K562 (cell line): ENCODE measurements around the gene MYB. TPM values are rescaled to one million over a fixed set of nuclear protein-coding genes. Genes with fewer than 3 reads are reported as not detected.

Source experiments
- CGGBP1 ChIP-seq: fragments of 250-450 bp; sonication (Bioruptor Pico); IDR thresholded peaks from 2 replicates; pipeline ENCODE4 v1.9.0; 2021; ENCODE audit warnings: mild to moderate bottlenecking
- CREB3 ChIP-seq: fragments of 450-650 bp; conservative IDR thresholded peaks from 2 replicates; pipeline ENCODE4 v1.6.1; 2016; ENCODE audit warnings: missing genetic modification characterization, low read depth, mild to moderate bottlenecking, missing compliant biosample characterization, moderate library complexity
- CTBP1 ChIP-seq: fragments of 450-650 bp; IDR thresholded peaks from 2 replicates; pipeline ENCODE4 v1.6.1; 2016; ENCODE audit warnings: borderline replicate concordance
- CXXC5 ChIP-seq: fragments of 250-450 bp; sonication (Bioruptor Pico); IDR thresholded peaks from 2 replicates; pipeline ENCODE4 v1.8.0; 2022; ENCODE audit warnings: inconsistent platforms, mild to moderate bottlenecking, moderate library complexity
- DDX20 ChIP-seq: fragments of 450-650 bp; IDR thresholded peaks from 2 replicates; pipeline ENCODE4 v1.6.1; 2016; ENCODE audit warnings: missing genetic modification characterization, low read depth, mild to moderate bottlenecking, missing compliant biosample characterization, moderate library complexity
- ID3 ChIP-seq, 2 experiments: fragments of 250-450 bp in 1 of 2; fragments of 450-650 bp in 1 of 2; sonication (Bioruptor Pico) in 1 of 2; IDR thresholded peaks; 2 replicates each; pipeline versions ENCODE4 v1.6.1 to v1.8.0; 2016 to 2021; ENCODE audit warnings: mild to moderate bottlenecking in 2 of 2, moderate library complexity in 2 of 2, missing compliant biosample characterization in 1 of 2, missing genetic modification characterization in 1 of 2
- KAT2B ChIP-seq: IDR thresholded peaks from one replicate; pipeline ENCODE4 v1.6.1; 2012; ENCODE audit warnings: low read depth, mild to moderate bottlenecking, control low read depth, inconsistent platforms, low read length, moderate library complexity
- NR4A1 ChIP-seq, 2 experiments: fragments of 250-450 bp in 1 of 2; fragments of 450-650 bp in 1 of 2; sonication (Bioruptor Pico) in 1 of 2; IDR thresholded peaks; 2 replicates each; pipeline versions ENCODE4 v1.4.0 to v1.6.1; 2016 to 2020; ENCODE audit warnings: mild to moderate bottlenecking in 2 of 2, missing compliant biosample characterization in 1 of 2, missing genetic modification characterization in 1 of 2, moderate library complexity in 1 of 2
- PBX2 ChIP-seq, 2 experiments: IDR thresholded peaks in 1 of 2; conservative IDR thresholded peaks in 1 of 2; 2 replicates each; pipeline ENCODE4 v1.6.1; 2016; ENCODE audit warnings: low read depth in 2 of 2, mild to moderate bottlenecking in 1 of 2, missing compliant biosample characterization in 1 of 2, missing genetic modification characterization in 1 of 2, moderate library complexity in 1 of 2
- PTRF ChIP-seq: fragments of 450-650 bp; IDR thresholded peaks from 2 replicates; pipeline ENCODE4 v1.6.1; 2016; ENCODE audit warnings: mild to moderate bottlenecking, missing genetic modification characterization, missing compliant biosample characterization
- PYGO2 ChIP-seq: fragments of 450-650 bp; IDR thresholded peaks from 2 replicates; pipeline ENCODE4 v1.6.1; 2016; ENCODE audit warnings: mild to moderate bottlenecking, missing genetic modification characterization, moderate library complexity, missing compliant biosample characterization
- SMAD4 ChIP-seq: fragments of 250-450 bp; sonication (Bioruptor Pico); conservative IDR thresholded peaks from 2 replicates; pipeline ENCODE4 v1.8.0; 2021; ENCODE audit warnings: inconsistent platforms, mild to moderate bottlenecking, moderate library complexity
- ZNF263 ChIP-seq: sonication (generic); formaldehyde crosslinking; IDR thresholded peaks from 2 replicates; pipeline ENCODE4 v1.8.0; 2022; ENCODE audit warnings: mild to moderate bottlenecking, missing genetic modification reagents, borderline replicate concordance
- ZNF592 ChIP-seq: fragments of 450-650 bp; IDR thresholded peaks from 2 replicates; pipeline ENCODE4 v1.6.1; 2017; ENCODE audit warnings: antibody characterized with exemption, mild to moderate bottlenecking
- ZNF766 ChIP-seq: fragments of 200-800 bp; sonication (Bioruptor generic); conservative IDR thresholded peaks from 2 replicates; pipeline ENCODE4 v1.6.1; 2016; ENCODE audit warnings: missing genetic modification characterization, missing compliant biosample characterization
- polyA plus RNA-seq, 8 experiments: library from polyadenylated mRNA; depleted of rRNA in 4 of 8; stranded (reverse) in 5 of 8; unstranded in 3 of 8; fragments of >200 nt; fragmentation: Nextera tagmentation in 2 of 8; fragmentation: Illumina TruSeq in 1 of 8; extraction: Ambion mirVana in 2 of 8; extraction: Trizol in 1 of 8; gene quantifications; 2 replicates each; pipeline versions ENCODE4 v1.2.1 to v1.2.3, GENCODE V29; 2011 to 2014; ENCODE audit warnings: inconsistent platforms in 1 of 8, missing spikeins in 1 of 8
- total RNA-seq, 7 experiments: library from RNA; depleted of rRNA in 6 of 7; stranded (reverse); fragments of >200 nt in 6 of 7; fragmentation: Illumina TruSeq in 2 of 7; extraction: Trizol in 2 of 7; gene quantifications; 2 replicates each; pipeline versions ENCODE4 v1.2.1 to v1.2.3, GENCODE V29; 2011 to 2021; ENCODE audit warnings: low replicate concordance in 1 of 7

The MYB gene
- total and polyA plus RNA-seq, 9 of the 15 experiments (the other 6 are each of a cell fraction or from before 2014, with no cell fraction given): 35.8 to 218 (median 140) TPM

- TF ChIP-seq ZNF592: peak; percentile 94
- TF ChIP-seq NR4A1 (CRISPR knock-in tag; IDR thresholded peaks at IDR 0.05): no peak
- peak; percentile 75; the same call in 1 of the 2 replicates for TF ChIP-seq NR4A1 (tag; IDR thresholded peaks at IDR 0.05)
- no peak for TF ChIP-seq ID3 (CRISPR knock-in tag; IDR thresholded peaks at IDR 0.05)
- TF ChIP-seq ID3 (tag; IDR thresholded peaks at IDR 0.05): 0 out of 2 replicates have a peak, but pooled peaks have one; percentile 41
- 0 out of 2 replicates have a peak, but pooled peaks have one; percentile 46 for TF ChIP-seq ZNF766 (CRISPR knock-in tag)
- no peak for TF ChIP-seq CGGBP1
- TF ChIP-seq ZNF263 (CRISPR knock-in tag): no peak
- peak; percentile 78 for TF ChIP-seq CREB3 (tag)
- TF ChIP-seq CTBP1: 0 out of 2 replicates have a peak, but pooled peaks have one; percentile 22
- peak; percentile 55 for TF ChIP-seq CXXC5
- peak; percentile 56; the same call in 1 of the 2 replicates for TF ChIP-seq DDX20 (tag)
- TF ChIP-seq SMAD4: peak; percentile 60; the same call in 1 of the 2 replicates
- peak; percentile 84 for TF ChIP-seq PTRF (tag)
- 0 out of 2 replicates have a peak, but pooled peaks have one; percentile 39 for TF ChIP-seq PYGO2
- no peak for TF ChIP-seq PBX2 (CRISPR knock-in tag; IDR thresholded peaks at IDR 0.05; ENCODE audit: low read depth)
- TF ChIP-seq PBX2 (tag; conservative IDR thresholded peaks at IDR 0.05; ENCODE audit: low read depth): peak; percentile 41
- no peak for TF ChIP-seq KAT2B
These were observed 52.8 kb downstream of the MYB start (continued) for GRCh38 chr6:135233686-135234491.
